G401 (cell line): ENCODE measurements around the gene LARGE1. TPM values are rescaled to one million over a fixed set of nuclear protein-coding genes. Genes with fewer than 3 reads are reported as not detected.

ENCODE experiments used
- DNase-seq: peaks from one replicate; pipeline ENCODE4 v3.0.0-alpha.2; 2015; ENCODE audit warnings: low spot score
- in situ Hi-C: cut with HindIII; loops from 2 replicates; pipeline ENCODE4 v1.10.0; 2016; ENCODE audit warnings: low sequenced_read_pairs, mixed read lengths
- total RNA-seq: library from RNA; depleted of rRNA; stranded (reverse); fragments of >200 nt; shearing (Covaris generic); gene quantifications from 2 replicates; pipeline ENCODE4 v1.2.3, GENCODE V29; 2014

The LARGE1 gene
- total RNA-seq, 1 experiment from 2014 or later, result 0.10 TPM

- in situ Hi-C loops, result no loop called here
- DNase-seq, result no peak
These were observed 163.1 kb downstream of the LARGE1 start for GRCh38 chr22:33757041-33757801.

DNA sequence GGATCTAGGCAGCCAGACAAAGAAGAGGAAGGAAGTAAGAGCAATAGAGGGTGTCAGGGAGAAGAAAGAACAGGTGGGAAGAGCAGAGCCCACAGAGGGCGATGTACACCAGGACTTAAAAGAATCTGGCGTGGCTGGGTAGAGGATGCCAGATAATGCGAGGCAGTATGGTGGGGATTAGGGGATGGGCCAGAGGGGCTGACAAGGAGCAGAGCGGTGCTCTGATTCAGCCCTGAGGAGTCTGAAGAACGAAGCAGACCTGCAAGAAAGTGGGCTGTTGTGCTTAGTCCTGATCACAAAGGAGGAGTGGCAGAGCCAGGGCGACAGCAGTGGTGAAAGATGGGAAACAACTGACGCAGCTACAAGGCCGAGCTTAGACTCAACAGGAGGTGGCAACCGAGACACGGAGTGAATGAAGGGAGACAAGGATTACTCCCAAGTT lies 163.7 kb downstream of the LARGE1 start:
- in situ Hi-C loops, result no loop called here
- DNase-seq, result no peak

DNA sequence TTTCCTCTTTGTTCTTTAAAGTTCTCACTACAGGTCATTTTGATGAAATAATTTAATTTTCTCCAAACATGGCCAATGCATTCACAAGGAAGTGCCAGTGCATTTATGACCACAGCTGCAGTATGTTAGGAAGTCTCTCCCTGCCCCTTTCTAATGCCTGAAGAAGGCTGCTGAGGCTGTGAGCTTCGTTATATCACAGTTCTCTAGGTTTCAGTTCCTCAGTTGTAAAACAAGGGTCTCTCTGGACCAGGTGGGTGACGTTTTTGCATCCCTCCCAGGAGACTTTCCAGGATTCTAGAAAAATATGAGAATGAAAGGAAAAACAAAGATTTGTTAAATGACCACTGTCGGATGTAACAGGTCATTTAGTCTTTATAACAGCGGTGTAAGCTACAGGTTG lies 171.6 kb downstream of the LARGE1 start:
- no peak for DNase-seq
- in situ Hi-C loops, result no loop called here

GRCh38 chr22:33747576-33748180 lies 172.6 kb downstream of the LARGE1 start:
- in situ Hi-C loops, result no loop called here
- no peak for DNase-seq

DNA sequence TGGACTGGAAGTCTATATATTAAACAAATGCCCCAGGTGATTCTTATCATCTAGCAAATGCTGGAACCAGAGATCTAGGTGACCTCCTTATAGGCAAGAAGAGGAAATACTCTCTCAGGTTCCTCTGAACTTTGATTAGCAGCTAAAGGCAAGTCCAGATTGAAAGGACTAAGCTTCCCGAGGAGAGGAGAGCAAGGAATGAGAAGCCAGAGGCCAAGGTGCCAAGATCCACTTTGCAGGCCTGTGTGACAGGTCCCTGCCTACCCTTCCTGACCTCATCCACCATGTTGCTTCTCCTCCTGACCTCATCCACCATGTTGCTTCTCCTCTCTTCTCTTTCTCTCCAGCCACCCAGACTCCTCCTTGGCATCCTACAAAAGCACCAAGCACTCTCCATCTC lies 173.2 kb downstream of the LARGE1 start:
- in situ Hi-C loops, result no loop called here

GRCh38 chr22:33746501-33746928 lies 173.8 kb downstream of the LARGE1 start:
- no peak for DNase-seq
- in situ Hi-C loops, result no loop called here

More for the DNA sequence above, 173.2 kb downstream of the LARGE1 start:
- no peak for DNase-seq

DNA sequence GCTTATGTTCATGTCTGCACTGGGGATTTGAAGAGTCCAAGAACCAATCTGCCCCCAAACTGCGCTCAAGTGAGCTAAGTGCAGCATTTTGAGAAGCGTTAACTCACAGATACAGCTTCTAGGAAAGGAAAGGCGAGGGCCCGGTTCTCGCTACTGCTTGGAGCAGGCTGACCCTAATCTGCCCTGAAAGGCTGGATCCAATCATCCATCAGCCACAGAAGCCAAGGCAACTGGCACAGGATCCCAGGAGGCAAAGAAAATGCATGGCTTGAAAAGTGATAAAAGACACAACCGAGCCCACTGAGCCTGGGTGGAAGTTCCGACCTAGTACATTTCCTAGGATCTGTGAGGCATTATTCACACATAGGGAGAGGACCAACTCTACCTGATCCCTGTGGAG lies 174.8 kb downstream of the LARGE1 start:
- in situ Hi-C loops, result no loop called here
- no peak for DNase-seq

DNA sequence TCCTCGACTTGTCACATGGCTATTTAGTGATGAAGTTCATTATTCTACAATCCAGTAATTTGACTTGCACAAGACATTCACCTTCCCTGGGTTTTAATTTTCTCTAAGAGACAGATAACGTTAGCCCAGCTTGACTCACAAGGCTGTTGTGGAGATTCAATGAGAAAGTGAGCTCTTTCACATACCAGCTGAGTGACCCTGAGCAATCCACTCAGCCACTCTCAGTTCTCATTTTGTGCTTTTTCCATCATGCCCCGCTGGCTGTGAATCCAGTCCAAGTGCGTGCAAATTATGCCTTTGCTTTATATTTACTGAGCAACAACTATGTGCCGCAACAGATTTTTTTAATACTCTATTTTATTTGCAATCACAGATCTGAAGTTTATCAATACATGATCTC lies 176.5 kb downstream of the LARGE1 start:
- in situ Hi-C loops, result no loop called here
- DNase-seq, result no peak

- in situ Hi-C loops, result no loop called here
- no peak for DNase-seq
These were observed 179.3 kb downstream of the LARGE1 start for GRCh38 chr22:33741025-33741424.

GRCh38 chr22:33739516-33739915 lies 180.8 kb downstream of the LARGE1 start:
- in situ Hi-C loops, result no loop called here
- DNase-seq, result no peak

DNA sequence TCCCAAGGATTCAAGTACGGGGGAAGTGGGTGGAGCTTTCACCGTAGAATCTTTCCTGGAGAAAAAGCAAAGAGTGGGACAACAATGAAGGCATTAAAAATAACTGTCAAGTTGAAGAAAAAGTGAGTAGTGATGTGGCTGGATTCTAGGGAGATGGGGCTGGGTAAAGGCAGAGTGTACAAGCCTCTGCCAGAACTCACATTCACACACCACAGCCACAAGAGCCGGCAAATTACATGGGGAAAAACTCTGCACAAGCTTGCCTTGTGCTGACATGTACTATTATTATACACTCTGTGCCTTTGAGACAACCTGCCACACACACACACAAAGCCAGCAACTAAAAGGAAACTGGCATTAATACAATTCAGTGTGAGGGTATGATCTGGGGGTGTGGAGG lies 182.6 kb downstream of the LARGE1 start:
- in situ Hi-C loops, result no loop called here

DNA sequence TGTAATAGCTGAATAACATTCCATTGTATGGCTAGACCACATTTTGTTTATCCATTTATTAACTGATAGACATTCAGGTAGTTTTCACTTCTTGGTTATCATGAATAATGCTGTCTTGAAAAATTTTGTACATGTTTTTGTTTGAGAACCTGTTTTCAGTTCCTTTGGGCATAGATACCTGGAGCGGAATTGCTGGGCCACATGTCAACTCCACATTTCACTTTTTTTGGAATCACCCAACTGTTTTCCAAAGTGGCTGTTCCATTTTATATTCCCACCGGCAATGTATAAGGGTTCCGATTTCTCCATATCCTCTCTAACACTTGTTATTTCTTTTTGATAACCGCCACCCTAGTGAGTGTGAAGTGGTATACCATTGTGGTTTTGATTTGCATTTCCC lies 184.3 kb downstream of the LARGE1 start:
- in situ Hi-C loops, result no loop called here
- no peak for DNase-seq

More for the DNA sequence above, 182.6 kb downstream of the LARGE1 start:
- DNase-seq, result no peak

GRCh38 chr22:33728847-33729246 lies 191.4 kb downstream of the LARGE1 start:
- in situ Hi-C loops, result no loop called here
- DNase-seq, result no peak

- peak; percentile 19 for DNase-seq
- in situ Hi-C loops, result no loop called here
These were observed 194.0 kb downstream of the LARGE1 start for GRCh38 chr22:33726294-33726734.

GRCh38 chr22:33723915-33724314 lies 196.4 kb downstream of the LARGE1 start:
- no peak for DNase-seq
- in situ Hi-C loops, result no loop called here

DNA sequence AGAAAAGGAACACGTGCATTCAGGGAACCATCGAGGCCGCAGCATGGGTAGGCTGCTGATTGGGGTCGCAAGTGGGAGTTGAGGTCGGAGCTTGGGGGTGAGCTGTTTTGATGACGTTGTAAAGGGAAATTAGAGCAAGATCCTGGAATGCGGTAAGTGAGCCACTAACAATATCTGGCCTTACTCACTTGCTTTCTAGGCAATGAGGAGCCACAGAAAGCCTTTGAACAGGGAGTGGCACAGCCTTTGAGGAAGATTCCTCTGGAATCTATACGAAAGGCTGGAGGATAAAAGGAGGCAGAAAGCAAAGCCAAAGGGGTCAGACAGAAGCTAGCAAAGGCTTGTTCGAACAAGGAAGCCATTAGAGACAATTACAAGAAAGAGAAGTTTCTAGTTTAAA lies 197.5 kb downstream of the LARGE1 start:
- in situ Hi-C loops, result no loop called here
- no peak for DNase-seq

- DNase-seq, result no peak
- in situ Hi-C loops, result no loop called here
These were observed 200.0 kb downstream of the LARGE1 start for GRCh38 chr22:33720166-33720878.

DNA sequence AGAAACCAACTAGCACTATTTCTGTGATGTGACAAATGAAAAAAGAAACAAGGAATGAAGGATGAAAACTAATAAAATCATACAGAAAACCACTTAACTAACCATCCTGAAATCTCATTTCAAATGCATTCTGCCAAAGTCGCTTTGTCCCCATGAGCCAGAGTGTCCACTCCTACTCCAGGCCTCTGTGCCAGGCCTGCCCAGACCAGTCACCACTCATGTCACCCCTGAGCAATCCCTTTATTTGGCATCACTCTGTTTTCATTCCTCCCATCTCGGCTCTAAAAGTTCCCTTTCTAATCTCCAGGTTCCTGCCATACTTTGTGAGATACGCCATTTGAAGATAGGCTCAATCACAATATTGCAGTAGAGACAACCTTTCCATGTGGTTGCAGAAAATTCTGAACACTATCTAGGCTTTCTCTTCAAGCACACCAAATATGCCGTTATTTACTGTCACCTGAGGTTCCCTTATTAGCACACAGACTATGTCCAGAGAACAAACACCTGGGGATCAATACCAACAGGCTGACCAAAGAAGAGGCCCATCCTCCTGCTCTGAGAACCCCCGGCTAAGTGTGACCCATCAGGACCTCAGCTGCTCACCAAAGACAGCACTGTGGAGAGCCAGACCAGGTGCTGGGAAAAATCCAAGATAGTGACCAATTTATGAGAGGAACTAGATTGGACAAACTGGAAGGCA lies 202.4 kb downstream of the LARGE1 start:
- in situ Hi-C loops, result no loop called here

GRCh38 chr22:33715237-33715985 lies 204.9 kb downstream of the LARGE1 start:
- in situ Hi-C loops, result no loop called here
- no peak for DNase-seq

More for the DNA sequence above, 202.4 kb downstream of the LARGE1 start:
- peak; percentile 7 for DNase-seq
